A673 (cell line): ENCODE data around the gene LRRC4C. TPM values are rescaled to one million over a fixed set of nuclear protein-coding genes. Genes with fewer than 3 reads are reported as not detected.

Source experiments
- Bru-seq: library from RNA; stranded (reverse); fragments of 400-500 nt; gene quantifications from one replicate; lab custom pipeline; 2021; lab: Mats Ljungman, UMichigan
- BruChase-seq, 2 experiments: library from RNA; stranded (reverse); fragments of 400-500 nt; gene quantifications; one replicate each; lab custom pipeline; 2021; lab: Mats Ljungman, UMichigan
- BruUV-seq: library from RNA; stranded (reverse); fragments of 400-500 nt; replicated peaks from 2 replicates; lab custom pipeline; 2021; lab: Mats Ljungman, UMichigan
- CTCF ChIA-PET: fragments of 300-600 bp; sonication (Branson Sonifier 250); formaldehyde crosslinking; loops from one replicate; lab custom pipeline; 2022; ENCODE audit warnings: antibody characterized with exemption; lab: Charles Lee
- POLR2A ChIA-PET: fragments of 300-600 bp; sonication (Branson Sonifier 250); formaldehyde crosslinking; loops from one replicate; lab custom pipeline; 2022; ENCODE audit warnings: antibody characterized with exemption; ENCODE audit not compliant: low non-redundant PET; lab: Charles Lee
- DNase-seq: peaks from one replicate; pipeline ENCODE4 v3.0.0-alpha.2; 2015; ENCODE audit warnings: low spot score
- H3K27ac ChIP-seq: fragments of 200-600 bp; sonication (generic); 2 replicates; pipeline ENCODE4 v1.5.1; 2016; ENCODE audit warnings: mixed run types, low read depth, mild to moderate bottlenecking, mixed read lengths, antibody characterized with exemption, low read length; ENCODE audit not compliant: poor library complexity, severe bottlenecking
- H3K27me3 ChIP-seq: fragments of 200-600 bp; sonication (generic); replicated peaks from 2 replicates; pipeline ENCODE4 v1.6.1; 2017; ENCODE audit warnings: mixed run types, low read depth, mild to moderate bottlenecking, mixed read lengths, antibody characterized with exemption, low read length; ENCODE audit not compliant: insufficient read depth, poor library complexity
- H3K36me3 ChIP-seq: fragments of 200-600 bp; sonication (generic); 2 replicates; pipeline ENCODE4 v1.6.1; 2016; ENCODE audit warnings: mixed run types, mild to moderate bottlenecking, mixed read lengths, antibody characterized with exemption, low read length; ENCODE audit not compliant: insufficient read depth, poor library complexity, severe bottlenecking
- H3K4me1 ChIP-seq: fragments of 200-600 bp; sonication (generic); 2 replicates; pipeline ENCODE4 v1.6.1; 2017; ENCODE audit warnings: mixed run types, mild to moderate bottlenecking, mixed read lengths, antibody characterized with exemption, low read length; ENCODE audit not compliant: insufficient read depth, poor library complexity, severe bottlenecking
- H3K4me3 ChIP-seq: fragments of 200-600 bp; sonication (generic); 2 replicates; pipeline ENCODE4 v1.5.1; 2016; ENCODE audit warnings: low read depth, mixed run types, mild to moderate bottlenecking, mixed read lengths, low read length; ENCODE audit not compliant: poor library complexity, severe bottlenecking
- H3K9me3 ChIP-seq: fragments of 200-600 bp; sonication (generic); 2 replicates; pipeline ENCODE4 v1.6.1; 2016; ENCODE audit warnings: mixed run types, low read depth, mild to moderate bottlenecking, mixed read lengths, antibody characterized with exemption, low read length; ENCODE audit not compliant: poor library complexity, severe bottlenecking
- CTCF ChIP-seq: fragments of 300-800, 200-600 bp; sonication (generic); conservative IDR thresholded peaks from 2 replicates; pipeline ENCODE4 v1.5.1; 2017; ENCODE audit warnings: low read depth, mild to moderate bottlenecking, antibody characterized with exemption, low read length, moderate library complexity, mixed read lengths
- EZH2 ChIP-seq: fragments of 200-600 bp; sonication (generic); IDR thresholded peaks from 2 replicates; pipeline ENCODE4 v1.6.1; 2017; ENCODE audit warnings: borderline replicate concordance, low read depth, mild to moderate bottlenecking, mixed read lengths, antibody characterized with exemption, low read length; ENCODE audit not compliant: poor library complexity, severe bottlenecking
- intact Hi-C: fragments of 100-400 bp; cut with micrococcal nuclease; formaldehyde crosslinking; loops from one replicate; pipeline ENCODE4 v1.10.0; 2022; ENCODE audit not compliant: unreplicated experiment
- long read RNA-seq: library from polyadenylated mRNA; stranded (forward); transcript quantifications from one replicate; pipeline ENCODE4 v2.0.0, GENCODE V29; 2022
- total RNA-seq: library from RNA; stranded (reverse); gene quantifications from 2 replicates; pipeline ENCODE4 v1.2.3, GENCODE V29; 2021

Gene LRRC4C
- total RNA-seq (38.3 and 52.3 TPM in 2 replicates), Bru-seq, nascent RNA (percentile 68 among the genes with signal in this experiment), BruChase-seq, experiment 1, labeled RNA remaining after a 2-hour chase (percentile 60 among the genes with signal in this experiment), BruChase-seq, experiment 2, labeled RNA remaining after a 6-hour chase (percentile 56 among the genes with signal in this experiment)
- long read RNA-seq, full-length matches to known transcripts = 17 of 36 reads
- long read RNA-seq, partial matches to known transcripts = 1 of 36 reads
- long read RNA-seq, other reads (novel, unspliced or antisense) = 18 of 36 reads

GRCh38 chr11:41459465-41460401, at the start of gene LRRC4C:
Gene LRRC4C, minus strand, starts transcription at chr11:41459652.
- Histone ChIP-seq H3K27me3 (peaks cover 39% of the 10 kb centered on the region), H3K4me1 (no peaks in the 10 kb centered on the region), H3K27ac (no peak within 1 kb of the TSS), H3K36me3 (no peaks in the 10 kb centered on the region), H3K4me3 (peak within 1 kb of the TSS; percentile 7), H3K9me3 (no peaks in the 10 kb centered on the region)
- BruUV-seq = no TSS peak
- intact Hi-C loops = loop anchor here (2.0 to 5.0 kb wide), 3 partner anchors 153 to 1821 kb away; no protein-coding TSS in a partner anchor
- DNase-seq = no peak
- POLR2A ChIA-PET = no interaction called here
- no peak for TF ChIP-seq EZH2
- no peak for TF ChIP-seq CTCF
- CTCF ChIA-PET = interaction anchor here (1.3 to 2.0 kb wide), 2 partner anchors 11 to 1065 kb away, joined by 5 to 6 read pairs; no protein-coding TSS in a partner anchor

- no peak overlapping the region for H3K4me3 ChIP-seq
- no peaks in the 10 kb centered on the region for H3K27me3 ChIP-seq
- no peak for DNase-seq
- no peak overlapping the region for H3K27ac ChIP-seq
- BruUV-seq = no TSS peak
- CTCF ChIA-PET = no interaction called here
- no peaks in the 10 kb centered on the region for H3K9me3 ChIP-seq
- POLR2A ChIA-PET = no interaction called here
- TF ChIP-seq CTCF (no peak), EZH2 (no peak)
- H3K4me1 ChIP-seq = no peaks in the 10 kb centered on the region
- intact Hi-C loops = no loop called here
- H3K36me3 ChIP-seq = no peaks in the 10 kb centered on the region
These were observed 48.7 kb upstream of the LRRC4C start for GRCh38 chr11:41508121-41508520.

- DNase-seq = peak; percentile 22
- H3K4me1 ChIP-seq = peaks cover 31% of the 10 kb centered on the region
- CTCF ChIA-PET = no interaction called here
- H3K27ac ChIP-seq = no peak overlapping the region
- no peaks in the 10 kb centered on the region for H3K27me3 ChIP-seq
- intact Hi-C loops = loop anchor here (10.0 kb wide), 1 partner anchor 1135 kb away; no protein-coding TSS in a partner anchor
- no peak overlapping the region for H3K4me3 ChIP-seq
- H3K9me3 ChIP-seq = no peaks in the 10 kb centered on the region
- POLR2A ChIA-PET = no interaction called here
- BruUV-seq = no TSS peak
- TF ChIP-seq EZH2 (no peak), CTCF (no peak)
- no peaks in the 10 kb centered on the region for H3K36me3 ChIP-seq
These were observed 40.0 kb upstream of the LRRC4C start for GRCh38 chr11:41499429-41499828.
